ENCODE results near the gene WDR70.
A peak's percentile ranks its signal among the peaks of the same experiment; 100 is the strongest.

DNA sequence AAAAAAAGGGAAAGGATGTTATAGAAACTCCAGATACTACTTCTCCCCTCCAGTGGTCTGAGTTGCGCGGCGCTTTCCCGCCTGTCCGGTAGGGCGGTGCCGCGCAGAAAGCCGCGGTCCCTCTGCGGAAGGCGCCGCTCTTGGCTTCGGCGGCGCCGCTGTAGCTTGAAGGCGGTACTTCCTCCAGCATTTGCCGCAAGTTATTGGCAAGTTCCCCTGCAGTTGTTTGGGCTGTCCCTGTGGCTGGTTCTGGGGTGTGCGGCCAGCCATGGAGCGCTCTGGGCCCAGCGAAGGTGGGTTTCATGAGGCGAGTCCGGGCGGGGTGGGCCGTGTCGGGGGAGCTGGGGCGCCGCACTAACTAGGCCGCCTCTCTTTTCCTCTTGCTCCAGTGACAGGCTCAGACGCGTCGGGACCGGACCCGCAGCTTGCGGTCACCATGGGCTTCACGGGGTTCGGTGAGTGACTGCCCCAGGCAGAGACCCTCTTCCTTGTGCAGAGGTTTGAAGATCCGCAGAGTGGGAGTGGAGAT lies at the start of gene WDR70:
- peak; percentile 37 for TF ChIP-seq POLR2A (IDR thresholded peaks at IDR 0.05)
- TF ChIP-seq, protein P1, sequence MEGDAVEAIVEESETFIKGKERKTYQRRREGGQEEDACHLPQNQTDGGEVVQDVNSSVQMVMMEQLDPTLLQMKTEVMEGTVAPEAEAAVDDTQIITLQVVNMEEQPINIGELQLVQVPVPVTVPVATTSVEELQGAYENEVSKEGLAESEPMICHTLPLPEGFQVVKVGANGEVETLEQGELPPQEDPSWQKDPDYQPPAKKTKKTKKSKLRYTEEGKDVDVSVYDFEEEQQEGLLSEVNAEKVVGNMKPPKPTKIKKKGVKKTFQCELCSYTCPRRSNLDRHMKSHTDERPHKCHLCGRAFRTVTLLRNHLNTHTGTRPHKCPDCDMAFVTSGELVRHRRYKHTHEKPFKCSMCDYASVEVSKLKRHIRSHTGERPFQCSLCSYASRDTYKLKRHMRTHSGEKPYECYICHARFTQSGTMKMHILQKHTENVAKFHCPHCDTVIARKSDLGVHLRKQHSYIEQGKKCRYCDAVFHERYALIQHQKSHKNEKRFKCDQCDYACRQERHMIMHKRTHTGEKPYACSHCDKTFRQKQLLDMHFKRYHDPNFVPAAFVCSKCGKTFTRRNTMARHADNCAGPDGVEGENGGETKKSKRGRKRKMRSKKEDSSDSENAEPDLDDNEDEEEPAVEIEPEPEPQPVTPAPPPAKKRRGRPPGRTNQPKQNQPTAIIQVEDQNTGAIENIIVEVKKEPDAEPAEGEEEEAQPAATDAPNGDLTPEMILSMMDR (IDR thresholded peaks at IDR 0.05): peak; percentile 60 to 76 (median 67)
